ENCODE measurements around the gene CCDC107. TPM values are rescaled to one million over a fixed set of nuclear protein-coding genes. Genes with fewer than 3 reads are reported as not detected.
"Not testable (repeated sequence)": the region's sequence is repeated elsewhere in the genome, so short reads cannot be mapped to it uniquely, and the experiment has no call there.

The CCDC107 gene, protein sequence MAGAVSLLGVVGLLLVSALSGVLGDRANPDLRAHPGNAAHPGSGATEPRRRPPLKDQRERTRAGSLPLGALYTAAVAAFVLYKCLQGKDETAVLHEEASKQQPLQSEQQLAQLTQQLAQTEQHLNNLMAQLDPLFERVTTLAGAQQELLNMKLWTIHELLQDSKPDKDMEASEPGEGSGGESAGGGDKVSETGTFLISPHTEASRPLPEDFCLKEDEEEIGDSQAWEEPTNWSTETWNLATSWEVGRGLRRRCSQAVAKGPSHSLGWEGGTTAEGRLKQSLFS
- 6.1 and 10.9 TPM in 2 replicates for total RNA-seq (ENCODE audit: low replicate concordance)

DNA sequence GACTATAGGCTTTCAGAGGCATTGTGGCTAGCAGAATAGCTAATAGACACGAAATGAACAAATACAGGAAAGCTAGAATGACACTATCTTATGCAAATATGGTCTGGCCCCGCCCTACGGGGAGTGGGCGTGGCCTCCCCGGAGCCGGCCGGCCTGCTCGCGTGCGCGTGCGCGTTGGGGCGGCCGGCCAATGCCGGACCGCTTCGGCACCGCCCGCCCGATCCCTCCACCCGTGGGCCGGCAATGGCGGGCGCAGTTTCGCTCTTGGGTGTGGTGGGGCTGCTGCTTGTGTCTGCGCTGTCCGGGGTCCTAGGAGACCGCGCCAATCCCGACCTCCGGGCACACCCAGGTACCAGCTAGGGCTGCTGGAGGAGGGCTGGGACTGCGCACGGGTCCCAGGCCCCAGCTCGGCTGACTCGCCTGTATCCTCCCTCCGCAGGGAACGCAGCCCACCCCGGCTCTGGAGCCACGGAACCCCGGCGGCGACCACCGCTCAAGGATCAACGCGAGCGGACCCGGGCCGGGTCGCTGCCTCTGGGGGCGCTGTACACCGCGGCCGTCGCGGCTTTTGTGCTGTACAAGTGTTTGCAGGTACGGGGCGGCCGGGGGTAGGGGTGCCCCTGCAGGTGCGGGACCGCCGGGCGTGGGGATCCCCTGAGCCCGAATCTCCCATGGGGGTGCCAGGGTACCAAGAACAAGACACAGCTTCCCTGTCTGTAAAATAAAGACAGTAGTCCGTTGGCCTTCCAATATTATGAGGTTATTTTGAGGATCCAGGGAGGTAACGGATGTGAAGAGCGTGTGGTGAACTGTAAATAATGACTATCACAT lies at the start of gene CCDC107:
CCDC107 (plus strand) TSS at position 156 of the 831 bp plus-strand sequence; CDS start at position 244, 88 bp downstream.
- H3K4me3 ChIP-seq (ENCODE audit: low read depth, low read length), result peak within 1 kb of the TSS; percentile 94
- DNase-seq (ENCODE audit: low read depth), result peak; percentile 86
- TF ChIP-seq, protein P1, sequence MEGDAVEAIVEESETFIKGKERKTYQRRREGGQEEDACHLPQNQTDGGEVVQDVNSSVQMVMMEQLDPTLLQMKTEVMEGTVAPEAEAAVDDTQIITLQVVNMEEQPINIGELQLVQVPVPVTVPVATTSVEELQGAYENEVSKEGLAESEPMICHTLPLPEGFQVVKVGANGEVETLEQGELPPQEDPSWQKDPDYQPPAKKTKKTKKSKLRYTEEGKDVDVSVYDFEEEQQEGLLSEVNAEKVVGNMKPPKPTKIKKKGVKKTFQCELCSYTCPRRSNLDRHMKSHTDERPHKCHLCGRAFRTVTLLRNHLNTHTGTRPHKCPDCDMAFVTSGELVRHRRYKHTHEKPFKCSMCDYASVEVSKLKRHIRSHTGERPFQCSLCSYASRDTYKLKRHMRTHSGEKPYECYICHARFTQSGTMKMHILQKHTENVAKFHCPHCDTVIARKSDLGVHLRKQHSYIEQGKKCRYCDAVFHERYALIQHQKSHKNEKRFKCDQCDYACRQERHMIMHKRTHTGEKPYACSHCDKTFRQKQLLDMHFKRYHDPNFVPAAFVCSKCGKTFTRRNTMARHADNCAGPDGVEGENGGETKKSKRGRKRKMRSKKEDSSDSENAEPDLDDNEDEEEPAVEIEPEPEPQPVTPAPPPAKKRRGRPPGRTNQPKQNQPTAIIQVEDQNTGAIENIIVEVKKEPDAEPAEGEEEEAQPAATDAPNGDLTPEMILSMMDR (IDR thresholded peaks at IDR 0.05; ENCODE audit: insufficient read depth, low read length), result peak; percentile 57

DNA sequence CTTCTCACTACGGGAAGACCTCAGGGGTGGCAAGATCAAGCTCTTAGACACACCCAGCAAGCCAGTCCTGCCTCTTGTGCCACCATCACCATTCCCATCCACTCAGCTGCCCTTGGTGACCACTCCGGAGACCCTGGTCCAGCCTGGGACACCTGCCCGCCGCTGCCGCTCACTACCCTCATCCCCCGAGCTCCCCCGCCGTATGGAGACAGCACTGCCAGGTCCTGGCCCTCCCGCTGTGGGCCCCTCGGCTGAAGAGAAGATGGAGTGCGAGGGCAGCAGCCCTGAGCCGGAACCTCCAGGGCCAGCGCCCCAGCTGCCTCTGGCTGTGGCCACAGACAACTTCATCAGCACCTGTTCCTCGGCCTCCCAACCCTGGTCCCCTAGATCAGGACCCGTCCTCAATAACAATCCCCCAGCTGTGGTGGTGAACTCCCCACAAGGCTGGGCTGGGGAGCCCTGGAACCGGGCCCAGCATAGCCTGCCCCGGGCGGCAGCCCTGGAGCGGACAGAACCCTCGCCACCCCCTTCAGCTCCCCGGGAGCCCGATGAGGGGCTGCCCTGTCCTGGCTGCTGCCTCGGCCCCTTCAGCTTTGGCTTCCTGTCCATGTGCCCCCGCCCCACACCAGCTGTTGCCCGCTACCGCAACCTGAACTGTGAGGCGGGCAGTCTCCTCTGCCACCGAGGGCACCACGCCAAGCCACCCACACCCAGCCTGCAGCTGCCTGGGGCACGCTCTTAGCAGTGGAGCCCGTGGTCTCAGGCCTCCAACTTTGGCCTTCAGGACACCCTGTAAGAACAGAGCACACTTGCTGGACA lies 48.9 kb upstream of the CCDC107 start:
- DNase-seq (ENCODE audit: low read depth), result no peak
- TF ChIP-seq, protein P1 (IDR thresholded peaks at IDR 0.05; ENCODE audit: insufficient read depth, low read length), result no peak
- H3K4me3 ChIP-seq (ENCODE audit: low read depth, low read length), result no peak overlapping the region

DNA sequence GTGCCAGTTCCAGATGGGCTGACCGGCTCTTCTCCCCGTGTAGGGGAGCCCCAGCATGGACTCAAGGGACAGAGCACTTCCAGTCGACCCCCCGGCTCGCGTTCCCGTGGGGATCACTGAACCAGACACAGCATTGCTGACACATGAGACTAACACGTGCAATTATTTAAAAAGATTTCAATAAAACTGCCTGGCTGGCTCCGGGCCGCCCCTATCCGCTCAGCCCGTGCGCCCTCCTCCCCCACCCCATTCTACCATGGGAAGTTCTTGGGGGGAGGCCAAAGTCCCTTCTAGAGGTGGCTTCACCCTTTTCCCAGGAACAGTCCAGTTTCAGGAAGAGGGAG lies 48.3 kb upstream of the CCDC107 start:
- no peak for DNase-seq (ENCODE audit: low read depth)
- TF ChIP-seq, protein P1 (IDR thresholded peaks at IDR 0.05; ENCODE audit: insufficient read depth, low read length), result no peak
- H3K4me3 ChIP-seq (ENCODE audit: low read depth, low read length), result no peak overlapping the region

DNA sequence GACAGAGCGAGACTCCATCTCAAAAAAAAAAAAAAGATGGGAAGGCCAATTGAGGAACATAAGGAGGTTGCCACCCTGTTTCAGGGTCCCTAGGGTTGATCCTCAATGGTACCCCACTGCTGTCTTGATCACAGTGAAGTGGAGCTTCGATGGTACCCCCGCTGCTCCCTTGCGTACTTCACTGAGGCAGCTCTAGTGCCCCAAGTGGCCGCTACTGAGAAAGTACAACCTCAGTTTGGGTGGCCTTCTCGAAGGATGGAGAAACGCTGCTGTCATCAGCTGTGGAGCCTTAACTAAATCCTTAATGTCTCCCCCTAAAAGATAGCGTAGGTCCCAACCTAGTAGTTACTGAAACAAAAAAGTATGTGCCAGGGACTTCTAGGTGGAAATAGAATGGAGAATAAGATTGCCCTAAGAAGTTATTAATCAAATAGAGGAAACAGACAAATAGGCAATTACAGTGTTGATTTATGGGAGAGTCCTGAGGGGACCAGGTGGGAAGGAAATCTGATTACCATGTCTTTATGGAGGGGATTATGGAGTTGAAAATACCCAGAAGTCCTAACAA lies 46.8 kb upstream of the CCDC107 start:
- peak; percentile 44 for DNase-seq (ENCODE audit: low read depth)
- TF ChIP-seq, protein P1 (IDR thresholded peaks at IDR 0.05; ENCODE audit: insufficient read depth, low read length), result peak; percentile 72
- no peak overlapping the region for H3K4me3 ChIP-seq (ENCODE audit: low read depth, low read length)

DNA sequence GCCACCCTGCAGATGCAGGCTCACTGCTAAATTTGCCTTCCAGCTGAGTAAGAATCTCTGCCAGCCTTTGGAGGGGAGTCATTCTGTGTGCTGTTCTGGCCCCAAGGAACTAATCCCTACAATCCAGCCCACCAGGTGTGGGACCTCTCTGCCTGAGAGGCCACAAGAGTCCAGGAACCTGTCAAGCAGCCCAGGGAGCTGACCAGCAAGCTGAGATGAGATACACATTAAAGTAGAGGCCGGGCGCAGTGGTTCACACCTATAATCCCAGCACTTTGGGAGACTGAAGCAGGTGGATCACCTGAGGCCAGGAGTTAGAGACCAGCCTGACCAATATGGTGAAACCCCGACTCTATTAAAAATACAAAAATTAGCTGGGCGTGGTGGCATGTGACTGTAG lies 46.0 kb upstream of the CCDC107 start:
- not testable (repeated sequence) for DNase-seq (ENCODE audit: low read depth); H3K4me3 ChIP-seq (ENCODE audit: low read depth, low read length)

DNA sequence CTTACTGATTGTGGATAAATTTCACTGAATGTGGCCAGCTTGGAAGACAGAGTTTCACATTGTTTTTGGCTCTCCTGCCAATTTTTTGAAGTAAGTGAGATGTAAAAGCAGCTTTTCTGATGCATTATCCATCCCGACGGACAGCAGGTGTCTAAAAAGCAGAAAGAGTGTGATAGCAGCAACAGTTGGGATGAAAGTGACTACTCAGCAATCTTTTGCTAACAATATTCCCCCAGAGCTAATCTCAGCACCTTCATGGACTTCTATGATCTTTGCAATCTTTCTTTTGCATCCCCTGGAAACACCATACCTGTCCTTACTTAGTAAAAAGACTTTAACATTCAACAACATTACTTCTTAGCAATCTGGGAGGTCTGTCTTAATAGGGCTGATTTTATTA lies 45.2 kb upstream of the CCDC107 start:
- DNase-seq (ENCODE audit: low read depth), result no peak
- H3K4me3 ChIP-seq (ENCODE audit: low read depth, low read length), result no peak overlapping the region
- TF ChIP-seq, protein P1 (IDR thresholded peaks at IDR 0.05; ENCODE audit: insufficient read depth, low read length), result no peak
